ENCODE data around the gene RO60. TPM values are rescaled to one million over a fixed set of nuclear protein-coding genes. Genes with fewer than 3 reads are reported as not detected.
A peak's percentile ranks its signal among the peaks of the same experiment; 100 is the strongest.

The RO60 gene
- total RNA-seq: 10 to 100 TPM; 79.4 to 92.0 TPM
- polyA plus RNA-seq (2013, experiment 1 of 2): 41.1 TPM
- polyA plus RNA-seq (2013, experiment 2 of 2): 47.7 TPM
- long read RNA-seq, experiment 1, partial matches to known transcripts: 0 of 7 reads
- long read RNA-seq, experiment 1, other reads (novel, unspliced or antisense): 7 of 7 reads
- long read RNA-seq, experiment 2, transcript TROVE2-206 (9 exons, 2,143 nt): major isoform, 6 of 23 reads
- long read RNA-seq, experiment 2, partial matches to known transcripts: 0 of 23 reads
- long read RNA-seq, experiment 2, other reads (novel, unspliced or antisense): 17 of 23 reads
- long read RNA-seq, experiment 3, full-length matches to known transcripts: 260 of 324 reads
- long read RNA-seq, experiment 3, partial matches to known transcripts: 2 of 324 reads
- long read RNA-seq, experiment 3, other reads (novel, unspliced or antisense): 62 of 324 reads
- long read RNA-seq, experiment 4, full-length matches to known transcripts: 66 of 77 reads
- long read RNA-seq, experiment 4, partial matches to known transcripts: 3 of 77 reads
- long read RNA-seq, experiment 4, other reads (novel, unspliced or antisense): 8 of 77 reads

GRCh38 chr1:193059282-193060114 lies at the start of gene RO60, which contains the start of gene UCHL5:
Gene RO60, plus strand, starts transcription at chr1:193059612. Its CDS starts 9,443 bp downstream, at chr1:193069055.
Gene UCHL5, minus strand, starts transcription at chr1:193059360. Its CDS starts 100 bp downstream, at chr1:193059260.
- DNase-seq: peak; percentile 99
- H3K27ac ChIP-seq (ENCODE audit: low read depth, low read length): peak within 1 kb of the TSS; percentile 97
- peaks cover 7% of the 10 kb centered on the region for H3K9me3 ChIP-seq (ENCODE audit: control insufficient read depth, low read length)
- peak within 1 kb of the TSS; percentile 93 for H3K4me3 ChIP-seq (ENCODE audit: low read length)
- H3K9ac ChIP-seq (ENCODE audit: extremely low read depth, low read length, poor library complexity, severe bottlenecking): peak within 1 kb of the TSS; percentile 93
- Mint-ChIP-seq H3K27ac (peak within 1 kb of the TSS; percentile 100), H3K4me3 (peak within 1 kb of the TSS; percentile 83), H3K36me3 (ENCODE audit: low read depth) (no peaks in the 10 kb centered on the region), H3K9me3 (no peaks in the 10 kb centered on the region), H3K27me3 (ENCODE audit: insufficient read depth) (peaks cover 5% of the 10 kb centered on the region), H3K4me1 (peaks cover 16% of the 10 kb centered on the region)
- peaks cover 6% of the 10 kb centered on the region for H3K36me3 ChIP-seq (ENCODE audit: control insufficient read depth, insufficient read depth, low read length)
- WGBS, 2 experiments (ENCODE audit: insufficient coverage in 1 of 2, insufficient read length in 1 of 2): 0% methylated on average over 25 to 74 of the region's 74 CpGs
- no peaks in the 10 kb centered on the region for H3K4me1 ChIP-seq (ENCODE audit: control insufficient read depth, insufficient read depth, low read length)
- no peak for TF ChIP-seq CTCF (conservative IDR thresholded peaks at IDR 0.05)
- H3K27me3 ChIP-seq (ENCODE audit: control insufficient read depth, insufficient read depth, low read length, poor library complexity, severe bottlenecking): peaks cover 21% of the 10 kb centered on the region

GRCh38 chr1:193011406-193011805 lies 48.0 kb upstream of the RO60 start:
- Histone ChIP-seq H3K4me3 (ENCODE audit: low read length) (no peak overlapping the region), H3K9ac (ENCODE audit: extremely low read depth, low read length, poor library complexity, severe bottlenecking) (no peak overlapping the region), H3K9me3 (ENCODE audit: control insufficient read depth, low read length) (no peaks in the 10 kb centered on the region), H3K27me3 (ENCODE audit: control insufficient read depth, insufficient read depth, low read length, poor library complexity, severe bottlenecking) (no peaks in the 10 kb centered on the region), H3K27ac (ENCODE audit: low read depth, low read length) (no peak overlapping the region), H3K4me1 (ENCODE audit: control insufficient read depth, insufficient read depth, low read length) (no peaks in the 10 kb centered on the region), H3K36me3 (ENCODE audit: control insufficient read depth, insufficient read depth, low read length) (no peaks in the 10 kb centered on the region)
- DNase-seq: no peak
- Mint-ChIP-seq H3K36me3 (ENCODE audit: low read depth) (no peaks in the 10 kb centered on the region), H3K4me1 (peaks cover 5% of the 10 kb centered on the region), H3K27ac (no peak overlapping the region), H3K4me3 (no peak overlapping the region), H3K9me3 (no peaks in the 10 kb centered on the region), H3K27me3 (ENCODE audit: insufficient read depth) (no peaks in the 10 kb centered on the region)
- WGBS, 2 experiments (ENCODE audit: insufficient coverage in 1 of 2, insufficient read length in 1 of 2): 100% methylated on average over 1 of the region's 1 CpG; no CpG with 5 or more reads in 1 of the 2 experiments
- TF ChIP-seq CTCF (conservative IDR thresholded peaks at IDR 0.05): no peak

- no peak overlapping the region for H3K27ac Mint-ChIP-seq
- no peak overlapping the region for H3K9ac ChIP-seq (ENCODE audit: extremely low read depth, low read length, poor library complexity, severe bottlenecking)
- H3K36me3 ChIP-seq (ENCODE audit: control insufficient read depth, insufficient read depth, low read length): no peaks in the 10 kb centered on the region
- H3K36me3 Mint-ChIP-seq (ENCODE audit: low read depth): no peaks in the 10 kb centered on the region
- peaks cover under 1% of the 10 kb centered on the region for H3K4me1 Mint-ChIP-seq
- H3K4me1 ChIP-seq (ENCODE audit: control insufficient read depth, insufficient read depth, low read length): no peaks in the 10 kb centered on the region
- H3K4me3 ChIP-seq (ENCODE audit: low read length): no peak overlapping the region
- H3K27ac ChIP-seq (ENCODE audit: low read depth, low read length): no peak overlapping the region
- H3K27me3 ChIP-seq (ENCODE audit: control insufficient read depth, insufficient read depth, low read length, poor library complexity, severe bottlenecking): no peaks in the 10 kb centered on the region
- H3K9me3 Mint-ChIP-seq: no peaks in the 10 kb centered on the region
- no peaks in the 10 kb centered on the region for H3K9me3 ChIP-seq (ENCODE audit: control insufficient read depth, low read length)
- 80 to 90% methylated on average over 1 of the region's 2 CpGs for WGBS, 2 experiments (ENCODE audit: insufficient coverage in 1 of 2, insufficient read length in 1 of 2)
- no peak for TF ChIP-seq CTCF (conservative IDR thresholded peaks at IDR 0.05)
- no peaks in the 10 kb centered on the region for H3K27me3 Mint-ChIP-seq (ENCODE audit: insufficient read depth)
- no peak overlapping the region for H3K4me3 Mint-ChIP-seq
- no peak for DNase-seq
Measured at GRCh38 chr1:193013005-193013404, 46.4 kb upstream of the RO60 start.
